Gastrocnemius medialis (tissue), 4 donors: ENCODE data around the gene GAS6. TPM values are rescaled to one million over a fixed set of nuclear protein-coding genes. Genes with fewer than 3 reads are reported as not detected.

ENCODE experiments used
- ATAC-seq, 2 donors: fragments of 150-250 bp; one replicate each; pipeline ENCODE4 v1.9.1; 2016
- DNase-seq, 2 donors: peaks; one replicate each; pipeline ENCODE4 v3.0.0-alpha.2; 2019
- H3K27ac ChIP-seq, 4 donors: fragments of 200-600 bp; sonication (generic); 1 replicate in 1 of 4; 2 replicates in 3 of 4; pipeline ENCODE4 v1.5.1; 2016 to 2018; ENCODE audit warnings: mild to moderate bottlenecking in 2 of 4, moderate library complexity in 1 of 4
- H3K27me3 ChIP-seq, 3 donors: fragments of 200-600 bp; sonication (generic) in 2 of 3; 1 replicate in 1 of 3; 2 replicates in 2 of 3; pipeline versions ENCODE4 v1.5.1 to v1.6.0; 2016 to 2019; ENCODE audit warnings: mild to moderate bottlenecking in 1 of 3, moderate library complexity in 1 of 3
- H3K36me3 ChIP-seq, 2 donors: fragments of 200-600 bp; sonication (generic) in 1 of 2; one replicate each; pipeline ENCODE4 v1.5.1; 2017 to 2018
- H3K4me1 ChIP-seq, 2 donors: fragments of 200-600 bp; sonication (generic) in 1 of 2; one replicate each; pipeline ENCODE4 v1.5.1; 2016 to 2017; ENCODE audit warnings: mild to moderate bottlenecking in 2 of 2
- H3K4me3 ChIP-seq, 4 donors: fragments of 200-600 bp; sonication (generic) in 3 of 4; 1 replicate in 1 of 4; 2 replicates in 3 of 4; pipeline ENCODE4 v1.5.1; 2016 to 2019; ENCODE audit warnings: mild to moderate bottlenecking in 2 of 4
- H3K9me3 ChIP-seq, 3 donors: fragments of 200-600 bp; sonication (generic) in 2 of 3; 1 replicate in 1 of 3; 2 replicates in 2 of 3; pipeline ENCODE4 v1.5.1; 2016 to 2019
- POLR2A ChIP-seq, 2 donors: fragments of 450-650 bp; IDR thresholded peaks; one replicate each; pipeline ENCODE4 v1.6.1; 2017; ENCODE audit warnings: antibody characterized with exemption in 2 of 2, mild to moderate bottlenecking in 2 of 2, moderate library complexity in 2 of 2
- in situ Hi-C, 4 donors: fragments of 200-750 bp; cut with MboI; loops; one replicate each; pipeline versions ENCODE4 v1.15.0 to v1.8.0; 2017; ENCODE audit warnings: low sequenced_read_pairs in 4 of 4
- intact Hi-C: fragments of 100-400 bp; cut with DNase I; formaldehyde crosslinking; loops from one replicate; pipeline ENCODE4 v1.15.1; 2023; ENCODE audit warnings: low total_unique reads
- total RNA-seq, 4 donors: library from RNA; depleted of rRNA; stranded (reverse); fragments of >200 nt; gene quantifications; one replicate each; pipeline versions ENCODE4 v1.1.0 to v1.2.3, GENCODE V29; 2016
- TF ChIP-seq, protein P1 (sequence below), 5 experiments: fragments of 450-650 bp in 3 of 5; fragments of 200-600 bp in 2 of 5; sonication (generic) in 2 of 5; IDR thresholded peaks in 4 of 5; conservative IDR thresholded peaks in 1 of 5; 1 replicate in 4 of 5; 2 replicates in 1 of 5; pipeline ENCODE4 v1.5.1; 2016 to 2019; ENCODE audit warnings: antibody characterized with exemption in 5 of 5, mild to moderate bottlenecking in 3 of 5, moderate library complexity in 3 of 5

GAS6 gene
- total RNA-seq, 4 donors from 2014 or later = 68.6 to 122 (median 86.3) TPM

DNA sequence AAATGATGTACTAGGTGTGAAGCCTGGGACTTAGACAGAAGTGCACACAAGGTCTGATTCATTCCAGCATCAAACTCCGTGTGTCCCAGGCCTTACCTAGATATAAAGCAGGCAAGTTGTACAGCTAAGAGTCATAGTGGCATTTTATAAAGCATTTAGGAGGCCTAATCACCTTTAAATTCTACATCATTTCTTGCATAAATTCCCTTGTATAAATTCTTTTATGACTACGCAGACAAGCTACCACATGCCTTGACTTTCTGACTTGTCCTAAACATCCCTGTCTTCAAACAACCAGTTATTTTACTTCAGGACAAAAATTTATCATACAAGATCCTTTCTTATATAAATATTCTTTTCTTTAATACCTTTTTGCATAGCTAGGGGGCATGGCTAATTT is 82.3 kb downstream of the GAS6 start:
- Histone ChIP-seq H3K27ac (no peak overlapping the region), H3K4me1 (no peaks in the 10 kb centered on the region), H3K4me3 (no peak overlapping the region), H3K36me3 (no peaks in the 10 kb centered on the region), H3K27me3 (peaks cover 4 to 11% (median 9%) of the 10 kb centered on the region in 3 donors), H3K9me3 (no peaks in the 10 kb centered on the region)
- TF ChIP-seq POLR2A (IDR thresholded peaks at IDR 0.05) = no peak
- TF ChIP-seq, protein P1, sequence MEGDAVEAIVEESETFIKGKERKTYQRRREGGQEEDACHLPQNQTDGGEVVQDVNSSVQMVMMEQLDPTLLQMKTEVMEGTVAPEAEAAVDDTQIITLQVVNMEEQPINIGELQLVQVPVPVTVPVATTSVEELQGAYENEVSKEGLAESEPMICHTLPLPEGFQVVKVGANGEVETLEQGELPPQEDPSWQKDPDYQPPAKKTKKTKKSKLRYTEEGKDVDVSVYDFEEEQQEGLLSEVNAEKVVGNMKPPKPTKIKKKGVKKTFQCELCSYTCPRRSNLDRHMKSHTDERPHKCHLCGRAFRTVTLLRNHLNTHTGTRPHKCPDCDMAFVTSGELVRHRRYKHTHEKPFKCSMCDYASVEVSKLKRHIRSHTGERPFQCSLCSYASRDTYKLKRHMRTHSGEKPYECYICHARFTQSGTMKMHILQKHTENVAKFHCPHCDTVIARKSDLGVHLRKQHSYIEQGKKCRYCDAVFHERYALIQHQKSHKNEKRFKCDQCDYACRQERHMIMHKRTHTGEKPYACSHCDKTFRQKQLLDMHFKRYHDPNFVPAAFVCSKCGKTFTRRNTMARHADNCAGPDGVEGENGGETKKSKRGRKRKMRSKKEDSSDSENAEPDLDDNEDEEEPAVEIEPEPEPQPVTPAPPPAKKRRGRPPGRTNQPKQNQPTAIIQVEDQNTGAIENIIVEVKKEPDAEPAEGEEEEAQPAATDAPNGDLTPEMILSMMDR (IDR thresholded peaks at IDR 0.05 in 4 of 5, conservative IDR thresholded peaks at IDR 0.05 in 1 of 5) = no peak
- ATAC-seq (no peak), DNase-seq (no peak)
- intact Hi-C loops (no loop called here), in situ Hi-C loops (no loop called here)

DNA sequence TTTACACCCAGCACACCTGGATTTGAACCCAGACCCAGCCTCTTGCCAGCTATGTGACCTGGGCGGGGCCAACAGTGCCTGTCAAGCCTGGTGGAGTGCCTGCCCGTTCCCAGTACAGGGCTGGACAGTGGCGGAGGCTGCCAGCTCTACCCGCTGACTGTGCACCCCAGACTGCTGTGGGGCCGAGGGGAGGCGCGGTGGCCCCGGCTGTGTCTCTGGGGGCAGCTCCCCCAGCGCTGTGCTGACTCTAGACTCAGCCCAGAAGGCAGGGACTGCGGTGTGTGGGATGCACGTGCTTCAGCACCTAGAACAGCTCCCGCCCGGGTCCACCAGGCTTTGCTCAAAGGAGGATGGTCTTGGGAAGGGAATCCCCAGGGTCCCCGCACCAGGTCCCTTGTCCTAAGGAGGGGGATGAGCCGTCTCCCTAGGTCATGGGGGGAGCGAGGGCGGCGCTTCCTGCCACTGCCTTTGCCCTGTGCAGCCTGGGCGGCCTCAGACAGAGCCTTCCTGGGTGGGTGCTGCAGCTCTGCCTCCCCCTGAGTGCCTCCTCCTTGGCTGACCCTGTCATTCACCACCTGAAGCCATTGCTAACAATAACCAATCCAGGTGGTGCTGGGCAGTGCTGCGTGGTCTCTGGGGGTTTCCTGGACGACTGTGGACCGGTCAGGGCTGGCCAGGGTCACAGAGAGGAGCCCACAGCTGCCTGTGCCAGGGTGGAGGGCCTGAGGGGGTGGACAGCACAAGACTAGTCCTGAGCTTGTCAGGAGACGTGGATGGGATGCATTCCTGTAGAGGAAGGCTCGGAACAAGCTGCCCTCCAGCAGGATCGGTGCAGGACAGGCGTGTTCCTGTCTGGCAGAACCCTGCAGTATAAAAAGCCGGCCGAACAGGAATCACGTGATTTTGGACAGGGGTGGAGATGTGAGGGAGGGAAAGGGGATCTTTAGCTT is 86.3 kb downstream of the GAS6 start:
- no peaks in the 10 kb centered on the region for H3K9me3 ChIP-seq
- in situ Hi-C loops (no loop called here), intact Hi-C loops (no loop called here)
- no peak overlapping the region for H3K4me3 ChIP-seq
- H3K36me3 ChIP-seq = no peaks in the 10 kb centered on the region
- no peak for DNase-seq
- peaks cover 15 to 24% (median 23%) of the 10 kb centered on the region in 3 donors for H3K27me3 ChIP-seq
- TF ChIP-seq, protein P1 (IDR thresholded peaks at IDR 0.05 in 4 of 5, conservative IDR thresholded peaks at IDR 0.05 in 1 of 5) = no peak
- TF ChIP-seq POLR2A (IDR thresholded peaks at IDR 0.05) = no peak
- no peak for ATAC-seq
- H3K4me1 ChIP-seq = no peaks in the 10 kb centered on the region
- no peak overlapping the region for H3K27ac ChIP-seq

DNA sequence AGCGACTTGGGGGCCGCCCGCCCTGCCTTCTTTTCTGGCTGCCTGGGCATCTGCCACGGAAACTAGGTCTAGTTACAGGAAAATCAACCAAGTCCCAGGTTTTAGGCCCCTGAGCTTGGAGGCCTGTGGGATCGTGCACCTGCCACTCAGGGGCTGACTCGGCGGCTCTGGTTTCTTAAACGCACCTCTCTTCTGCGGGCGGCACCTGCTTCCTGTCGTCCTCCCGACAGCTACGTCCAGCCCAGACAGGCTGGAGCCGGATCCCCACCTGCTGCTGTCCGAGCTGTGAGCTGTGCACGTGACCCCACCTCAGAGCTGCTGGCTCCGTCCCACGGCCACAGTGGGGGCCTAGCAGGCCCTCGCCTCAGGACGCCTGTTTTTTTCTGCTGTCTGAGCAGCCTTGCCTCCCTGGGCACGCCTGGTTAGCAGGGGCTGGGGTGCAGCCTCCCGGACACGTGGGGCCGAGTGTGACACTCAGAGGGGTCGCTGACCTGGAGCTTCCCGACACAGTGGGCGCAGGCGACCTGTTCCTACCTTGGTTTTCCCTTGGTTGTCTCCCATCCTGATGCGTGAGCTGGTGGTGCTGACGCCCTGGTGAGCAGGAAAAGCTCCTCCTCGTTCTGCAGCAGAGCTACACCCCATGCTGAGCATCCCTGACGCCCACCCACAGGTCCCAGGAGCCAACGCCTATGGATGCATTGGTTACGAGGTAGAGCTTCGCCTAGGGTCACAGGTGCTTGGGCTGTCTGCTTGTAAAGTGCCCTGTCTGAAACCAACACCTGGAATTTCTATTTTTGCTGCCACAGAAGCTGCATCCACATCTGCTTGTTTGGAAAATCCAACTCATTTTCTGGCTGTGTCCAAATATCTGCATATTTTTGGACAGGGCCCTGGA is 87.4 kb downstream of the GAS6 start:
- ATAC-seq = no peak
- Histone ChIP-seq H3K27ac (no peak overlapping the region), H3K27me3 (peaks cover 15 to 27% (median 23%) of the 10 kb centered on the region in 3 donors), H3K36me3 (no peaks in the 10 kb centered on the region), H3K9me3 (no peaks in the 10 kb centered on the region), H3K4me1 (no peaks in the 10 kb centered on the region), H3K4me3 (no peak overlapping the region)
- no peak for DNase-seq
- intact Hi-C loops (no loop called here), in situ Hi-C loops (no loop called here)
- TF ChIP-seq, protein P1 (IDR thresholded peaks at IDR 0.05 in 4 of 5, conservative IDR thresholded peaks at IDR 0.05 in 1 of 5) = no peak
- TF ChIP-seq POLR2A (IDR thresholded peaks at IDR 0.05) = no peak

DNA sequence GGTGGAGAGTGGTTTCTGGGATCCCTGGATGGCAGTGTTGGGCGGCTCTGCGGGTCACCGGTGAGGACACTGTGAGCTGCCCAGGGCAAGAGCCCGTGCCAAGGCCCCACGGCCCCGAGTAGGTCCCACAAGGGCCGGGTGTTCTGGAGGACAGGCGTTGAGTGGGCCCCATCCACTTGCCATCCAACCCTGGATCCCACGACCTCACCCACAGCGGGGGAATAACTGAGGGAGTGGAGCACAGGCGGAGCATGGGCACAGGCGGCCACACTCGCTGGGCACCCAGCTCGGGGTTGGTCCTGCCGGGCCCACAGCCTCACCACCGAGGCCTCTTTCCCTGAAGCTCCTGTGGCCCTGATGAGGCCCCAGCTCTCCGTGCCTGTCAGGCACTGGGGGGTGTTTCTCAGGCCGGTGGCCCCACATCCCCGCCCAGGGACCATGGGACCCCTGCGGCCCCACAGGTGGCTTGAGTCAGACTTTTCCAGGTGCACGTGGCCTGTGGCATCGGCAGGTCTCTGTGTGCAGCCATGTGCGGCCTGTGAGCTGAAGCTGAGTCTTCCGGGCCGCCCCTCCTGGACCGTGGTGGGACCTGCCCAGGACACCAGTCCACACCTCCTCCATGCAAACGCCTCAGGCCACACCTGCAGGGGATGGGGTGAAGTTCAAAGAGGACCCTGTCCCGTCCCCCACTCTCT is 88.3 kb downstream of the GAS6 start:
- no peaks in the 10 kb centered on the region for H3K36me3 ChIP-seq
- H3K4me3 ChIP-seq = no peak overlapping the region
- H3K27me3 ChIP-seq = peaks cover 15 to 27% (median 23%) of the 10 kb centered on the region in 3 donors
- H3K4me1 ChIP-seq = no peaks in the 10 kb centered on the region
- in situ Hi-C loops = no loop called here
- no peaks in the 10 kb centered on the region for H3K9me3 ChIP-seq
- H3K27ac ChIP-seq = no peak overlapping the region
- no peak for TF ChIP-seq POLR2A (IDR thresholded peaks at IDR 0.05)
- TF ChIP-seq, protein P1 (IDR thresholded peaks at IDR 0.05 in 4 of 5, conservative IDR thresholded peaks at IDR 0.05 in 1 of 5) = no peak
- no peak for ATAC-seq
- intact Hi-C loops = no loop called here
- no peak for DNase-seq
